Measurements from ENCODE around the gene ANXA1. TPM values are rescaled to one million over a fixed set of nuclear protein-coding genes. Genes with fewer than 3 reads are reported as not detected.
"Not testable (repeated sequence)": the region's sequence is repeated elsewhere in the genome, so short reads cannot be mapped to it uniquely, and the experiment has no call there.

Gene ANXA1, protein sequence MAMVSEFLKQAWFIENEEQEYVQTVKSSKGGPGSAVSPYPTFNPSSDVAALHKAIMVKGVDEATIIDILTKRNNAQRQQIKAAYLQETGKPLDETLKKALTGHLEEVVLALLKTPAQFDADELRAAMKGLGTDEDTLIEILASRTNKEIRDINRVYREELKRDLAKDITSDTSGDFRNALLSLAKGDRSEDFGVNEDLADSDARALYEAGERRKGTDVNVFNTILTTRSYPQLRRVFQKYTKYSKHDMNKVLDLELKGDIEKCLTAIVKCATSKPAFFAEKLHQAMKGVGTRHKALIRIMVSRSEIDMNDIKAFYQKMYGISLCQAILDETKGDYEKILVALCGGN
- total RNA-seq, result 10 to 100 TPM; 12.8 to 69.3 (median 53.1) TPM
- long read RNA-seq, donor 1, transcript ANXA1-201 (13 exons, 1,509 nt), result major isoform, 55 of 61 reads
- long read RNA-seq, donor 1, partial matches to known transcripts, result 0 of 61 reads
- long read RNA-seq, donor 1, other reads (novel, unspliced or antisense), result 5 of 61 reads
- long read RNA-seq, donor 2, transcript ANXA1-201 (13 exons, 1,509 nt), result major isoform, 110 of 122 reads
- long read RNA-seq, donor 2, partial matches to known transcripts, result 3 of 122 reads
- long read RNA-seq, donor 2, other reads (novel, unspliced or antisense), result 7 of 122 reads

DNA sequence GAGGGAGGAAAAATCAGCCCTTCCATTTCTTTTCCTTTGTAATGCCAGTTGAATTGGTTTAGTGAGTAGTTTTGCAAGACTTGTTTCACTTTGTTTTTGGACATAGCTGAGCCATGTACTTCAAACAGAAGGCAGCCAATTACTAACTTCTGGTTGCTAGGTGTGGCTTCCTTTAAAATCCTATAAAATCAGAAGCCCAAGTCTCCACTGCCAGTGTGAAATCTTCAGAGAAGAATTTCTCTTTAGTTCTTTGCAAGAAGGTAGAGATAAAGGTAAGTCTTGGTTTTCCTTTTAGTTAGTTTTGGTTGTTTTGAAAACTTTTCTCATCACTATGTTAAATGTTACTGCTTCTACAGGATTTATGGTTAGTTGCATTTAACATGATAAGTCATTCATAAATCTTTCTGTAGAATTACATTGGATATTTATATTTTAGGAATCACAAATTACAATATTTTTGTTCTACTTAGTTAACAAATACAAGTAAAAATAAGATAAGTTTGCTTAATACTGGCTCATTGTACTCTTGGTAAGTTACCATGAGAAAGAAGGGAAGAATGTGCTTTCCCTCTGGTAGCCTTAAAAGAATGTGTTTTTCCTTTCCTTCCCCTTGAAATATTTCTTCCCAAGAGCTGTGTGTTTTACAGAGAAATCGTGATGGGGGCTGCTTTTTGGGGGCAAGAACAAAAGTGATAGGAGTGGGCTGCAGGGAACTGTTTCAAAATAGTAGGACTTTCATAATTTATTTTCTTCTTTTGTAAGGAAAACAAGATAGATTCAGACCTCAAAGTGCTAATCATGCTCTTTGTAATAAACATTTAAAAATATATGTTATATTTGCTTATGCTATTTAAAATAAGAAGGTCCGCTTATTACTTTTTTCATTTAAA, at the start of gene ANXA1:
Gene ANXA1, plus strand, starts transcription at position 213 of the 890 bp plus-strand sequence. CDS start 6,671 bp downstream, outside the sequence.
- H3K4me3 ChIP-seq, result no peak within 1 kb of the TSS
- no peak for TF ChIP-seq CTCF (IDR thresholded peaks at IDR 0.05)
- no peaks in the 10 kb centered on the region for H3K36me3 ChIP-seq (ENCODE audit: low read depth)
- no peaks in the 10 kb centered on the region for H3K4me1 ChIP-seq (ENCODE audit: low read depth)
- DNase-seq (peak in 1 of 3 donors; percentile 48), ATAC-seq (peak; percentile 89)
- intact Hi-C loops (cut with DNase I, micrococcal nuclease), result no loop called here
- H3K9me3 ChIP-seq, result no peaks in the 10 kb centered on the region

GRCh38 chr9:73104342-73104741, 47.3 kb upstream of the ANXA1 start:
- Histone ChIP-seq H3K4me3 (no peak overlapping the region), H3K4me1 (ENCODE audit: low read depth) (no peaks in the 10 kb centered on the region), H3K36me3 (ENCODE audit: low read depth) (no peaks in the 10 kb centered on the region), H3K9me3 (no peaks in the 10 kb centered on the region)
- intact Hi-C loops (cut with DNase I, micrococcal nuclease), result no loop called here
- ATAC-seq (no peak), DNase-seq (no peak)
- no peak for TF ChIP-seq CTCF (IDR thresholded peaks at IDR 0.05)

DNA sequence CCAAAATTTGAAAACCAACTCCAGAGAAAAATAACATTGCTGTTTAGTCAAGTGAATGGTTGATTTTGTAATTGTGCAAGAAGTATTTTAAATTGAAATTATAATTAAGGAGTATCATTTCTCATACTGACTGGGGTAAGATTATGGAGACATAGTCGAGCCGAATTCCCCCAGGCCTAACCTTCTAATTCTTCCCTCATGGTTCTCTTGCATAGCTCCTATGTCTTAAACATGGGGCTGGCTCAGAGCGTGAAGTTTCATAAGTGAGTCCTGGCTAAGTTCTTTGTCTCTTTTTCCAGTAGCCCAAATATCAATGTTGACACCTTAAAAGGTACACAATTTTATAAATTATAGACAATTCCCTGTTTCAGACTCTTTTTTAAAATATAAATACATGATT, 46.7 kb upstream of the ANXA1 start:
- ATAC-seq (no peak), DNase-seq (no peak)
- no peak for TF ChIP-seq CTCF (IDR thresholded peaks at IDR 0.05)
- H3K4me1 ChIP-seq (ENCODE audit: low read depth), result no peaks in the 10 kb centered on the region
- H3K9me3 ChIP-seq, result no peaks in the 10 kb centered on the region
- no peaks in the 10 kb centered on the region for H3K36me3 ChIP-seq (ENCODE audit: low read depth)
- intact Hi-C loops (cut with DNase I, micrococcal nuclease), result loop anchor here (5.0 kb wide), 1 partner anchor 77 kb away; no protein-coding TSS in a partner anchor
- no peak overlapping the region for H3K4me3 ChIP-seq

DNA sequence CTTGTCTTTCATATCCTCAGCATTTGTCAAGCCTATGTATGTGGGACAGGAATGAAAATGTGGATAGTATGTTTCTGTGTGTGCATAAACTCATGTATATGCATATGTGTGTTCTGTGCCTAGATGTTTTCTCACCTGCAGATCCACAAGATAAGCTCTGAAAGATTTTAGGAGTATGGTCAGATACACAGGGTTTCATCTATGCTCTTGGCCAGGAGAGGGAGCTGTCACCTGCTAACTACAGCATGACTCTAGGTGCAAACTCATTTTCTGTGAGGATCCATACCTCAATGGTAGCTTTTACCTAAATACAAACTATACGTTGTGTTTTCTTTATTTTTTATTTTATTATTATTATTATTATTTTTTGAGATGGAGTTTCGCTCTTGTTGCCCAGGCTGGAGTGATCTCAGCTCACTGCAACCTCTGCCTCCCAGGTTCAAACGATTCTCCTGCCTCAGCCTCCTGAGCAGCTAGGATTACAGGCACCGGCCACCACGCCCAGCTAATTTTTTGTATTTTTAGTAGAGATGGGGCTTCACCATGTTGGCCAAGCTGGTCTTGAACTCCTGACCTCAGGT, 44.1 kb upstream of the ANXA1 start:
- not testable (repeated sequence) for H3K9me3 ChIP-seq; H3K36me3 ChIP-seq (ENCODE audit: low read depth); H3K4me1 ChIP-seq (ENCODE audit: low read depth); H3K4me3 ChIP-seq
- intact Hi-C loops (cut with DNase I, micrococcal nuclease), result loop anchor here (5.0 kb wide), 1 partner anchor 75 kb away; no protein-coding TSS in a partner anchor
- DNase-seq, result peak in 1 of 3 donors; percentile 86
- ATAC-seq, result peak; percentile 84
- TF ChIP-seq CTCF (IDR thresholded peaks at IDR 0.05), result peak; percentile 36

DNA sequence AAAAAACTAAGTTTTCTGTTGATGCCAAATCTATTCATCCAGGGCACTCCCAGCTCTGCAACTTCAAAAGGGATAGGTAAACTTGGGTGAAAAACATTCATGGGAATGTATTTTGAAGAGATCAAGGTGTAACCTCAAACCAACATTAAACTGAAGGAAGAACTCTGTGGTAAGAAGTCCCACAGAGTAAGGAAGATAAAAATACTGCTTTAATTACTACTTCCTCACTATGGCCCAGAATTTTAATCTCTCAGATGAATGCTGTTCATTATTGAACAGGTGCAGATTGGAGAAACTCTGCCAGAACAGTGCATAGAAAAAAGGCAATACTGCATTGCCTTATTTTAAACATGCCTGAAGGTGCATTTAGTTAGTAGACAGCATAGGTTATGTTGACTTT, 37.6 kb upstream of the ANXA1 start:
- H3K4me3 ChIP-seq, result no peak overlapping the region
- no peak for TF ChIP-seq CTCF (IDR thresholded peaks at IDR 0.05)
- H3K9me3 ChIP-seq, result no peaks in the 10 kb centered on the region
- intact Hi-C loops (cut with DNase I, micrococcal nuclease), result no loop called here
- no peaks in the 10 kb centered on the region for H3K4me1 ChIP-seq (ENCODE audit: low read depth)
- DNase-seq (no peak), ATAC-seq (no peak)
- H3K36me3 ChIP-seq (ENCODE audit: low read depth), result no peaks in the 10 kb centered on the region
